Liver (tissue), 9 donors: Measurements from ENCODE around the gene CD36. TPM values are rescaled to one million over a fixed set of nuclear protein-coding genes. Genes with fewer than 3 reads are reported as not detected.

Experiments
- DNase-seq: peaks from one replicate; pipeline ENCODE4 v3.0.0-alpha.2; 2017; ENCODE audit warnings: low spot score
- H3K27ac ChIP-seq, 2 donors: one replicate each; pipeline ENCODE4 v1.7.0; 2013; ENCODE audit warnings: inconsistent platforms in 2 of 2, low read length in 2 of 2, control low read depth in 1 of 2, low read depth in 1 of 2, mild to moderate bottlenecking in 1 of 2
- H3K27me3 ChIP-seq, 4 donors: one replicate each; pipeline versions ENCODE4 v1.6.1 to v1.7.0; 2013; ENCODE audit warnings: low read length in 3 of 4, inconsistent platforms in 1 of 4, mild to moderate bottlenecking in 1 of 4, moderate library complexity in 1 of 4; ENCODE audit not compliant: control insufficient read depth in 4 of 4, insufficient read depth in 4 of 4
- H3K36me3 ChIP-seq, 4 donors: one replicate each; pipeline versions ENCODE4 v1.6.1 to v1.7.0; 2013; ENCODE audit warnings: low read length in 3 of 4, mild to moderate bottlenecking in 3 of 4, low read depth in 1 of 4, moderate library complexity in 1 of 4; ENCODE audit not compliant: control insufficient read depth in 4 of 4, insufficient read depth in 3 of 4
- H3K4me1 ChIP-seq, 4 donors: one replicate each; pipeline versions ENCODE4 v1.6.1 to v1.7.0; 2013; ENCODE audit warnings: low read length in 3 of 4, mild to moderate bottlenecking in 3 of 4, moderate library complexity in 1 of 4; ENCODE audit not compliant: control insufficient read depth in 4 of 4, insufficient read depth in 4 of 4
- H3K4me3 ChIP-seq, 3 donors: one replicate each; pipeline versions ENCODE4 v1.6.1 to v1.7.0; 2013; ENCODE audit warnings: low read length in 3 of 3, control low read depth in 1 of 3, low read depth in 1 of 3, mild to moderate bottlenecking in 1 of 3
- H3K9ac ChIP-seq, 2 donors: one replicate each; pipeline ENCODE4 v1.7.0; 2013; ENCODE audit warnings: low read length in 2 of 2, mild to moderate bottlenecking in 2 of 2, moderate library complexity in 2 of 2, control low read depth in 1 of 2, low read depth in 1 of 2
- H3K9me3 ChIP-seq, 4 donors: one replicate each; pipeline versions ENCODE4 v1.6.1 to v1.7.0; 2013; ENCODE audit warnings: low read length in 3 of 4; ENCODE audit not compliant: control insufficient read depth in 4 of 4
- ATF3 ChIP-seq: IDR thresholded peaks from 2 replicates; pipeline ENCODE4 v1.6.1; 2016; ENCODE audit warnings: antibody characterized with exemption
- CTCF ChIP-seq: fragments of 150-350 bp; IDR thresholded peaks from 2 replicates; pipeline ENCODE4 v1.5.1; 2017; ENCODE audit warnings: improper control_type of control experiment, low read depth, low read length; ENCODE audit not compliant: missing input control
- EGR1 ChIP-seq, 2 donors: IDR thresholded peaks; 2 replicates each; pipeline ENCODE4 v1.6.1; 2016 to 2018; ENCODE audit warnings: antibody characterized with exemption in 2 of 2, low read depth in 2 of 2
- GABPA ChIP-seq, 2 donors: IDR thresholded peaks in 1 of 2; conservative IDR thresholded peaks in 1 of 2; 2 replicates each; pipeline ENCODE4 v1.6.1; 2016; ENCODE audit warnings: antibody characterized with exemption in 2 of 2, mild to moderate bottlenecking in 1 of 2, moderate library complexity in 1 of 2
- HNF4G ChIP-seq: IDR thresholded peaks from 2 replicates; pipeline ENCODE4 v1.6.1; 2016; ENCODE audit warnings: antibody characterized with exemption
- JUND ChIP-seq, 2 donors: IDR thresholded peaks; 2 replicates each; pipeline ENCODE4 v1.6.1; 2016; ENCODE audit warnings: antibody characterized with exemption in 2 of 2
- NR2F2 ChIP-seq: IDR thresholded peaks from 2 replicates; pipeline ENCODE4 v1.6.1; 2016; ENCODE audit warnings: antibody characterized with exemption
- RAD21 ChIP-seq, 2 donors: IDR thresholded peaks; 2 replicates each; pipeline ENCODE4 v1.6.1; 2016; ENCODE audit warnings: antibody characterized with exemption in 2 of 2, mild to moderate bottlenecking in 2 of 2
- SP1 ChIP-seq: IDR thresholded peaks from 2 replicates; pipeline ENCODE4 v1.6.1; 2018; ENCODE audit warnings: antibody characterized with exemption, mild to moderate bottlenecking
- TAF1 ChIP-seq: conservative IDR thresholded peaks from 2 replicates; pipeline ENCODE4 v1.6.1; 2016; ENCODE audit warnings: antibody characterized with exemption, mild to moderate bottlenecking
- YY1 ChIP-seq: IDR thresholded peaks from 2 replicates; pipeline ENCODE4 v1.6.1; 2016; ENCODE audit warnings: antibody characterized with exemption, mild to moderate bottlenecking
- ZBTB33 ChIP-seq: IDR thresholded peaks from 2 replicates; pipeline ENCODE4 v1.6.1; 2016; ENCODE audit warnings: antibody characterized with exemption
- WGBS: extraction: QIAGEN DNeasy Blood & Tissue Kit; methylation state at CpG from one replicate; pipeline ENCODE4 v1.1.7; 2013; 5-methylcytosine and 5-hydroxymethylcytosine counted together
- polyA plus RNA-seq, 2 donors: library from polyadenylated mRNA; stranded (reverse) in 1 of 2; unstranded in 1 of 2; fragments of 200-250 nt in 1 of 2; fragments of >200 nt in 1 of 2; fragmentation: Nextera tagmentation in 1 of 2; extraction: Ambion mirVana in 1 of 2; gene quantifications; one replicate each; pipeline versions ENCODE4 v1.2.1 to v1.2.3, GENCODE V29; 2013 to 2015
- total RNA-seq, 2 donors: library from RNA; depleted of rRNA; stranded (reverse); fragments of >200 nt; gene quantifications; one replicate each; pipeline ENCODE4 v1.2.3, GENCODE V29; 2014
- donor health status: healthy.
- donor health status: healthy.
- donor health status: healthy.
- donor health status: healthy.
- donor health status: healthy.

CD36 gene
- total and polyA plus RNA-seq, 4 donors: 21.6 to 597 (median 54.5) TPM

GRCh38 chr7:80656029-80656428 is 17.6 kb downstream of the CD36 start:
- Histone ChIP-seq H3K9ac (no peak overlapping the region), H3K9me3 (no peaks in the 10 kb centered on the region), H3K27me3 (no peaks in the 10 kb centered on the region), H3K36me3 (no peaks in the 10 kb centered on the region), H3K4me1 (peaks cover 0 to 14% (median 2%) of the 10 kb centered on the region in 4 donors), H3K27ac (no peak overlapping the region), H3K4me3 (no peak overlapping the region)
- DNase-seq: no peak
- no peak for TF ChIP-seq SP1
- TF ChIP-seq NR2F2: no peak
- TF ChIP-seq TAF1: no peak
- no peak for TF ChIP-seq YY1
- no peak for TF ChIP-seq ZBTB33
- TF ChIP-seq GABPA (IDR thresholded peaks at IDR 0.05 in 1 of 2, conservative IDR thresholded peaks at IDR 0.05 in 1 of 2): no peak
- TF ChIP-seq ATF3: no peak
- TF ChIP-seq EGR1 (IDR thresholded peaks at IDR 0.05; ENCODE audit: low read depth in 2 of 2): no peak
- no peak for TF ChIP-seq HNF4G
- TF ChIP-seq CTCF: no peak
- no peak for TF ChIP-seq JUND (IDR thresholded peaks at IDR 0.05)
- WGBS: 37% methylated on average over 4 of the region's 4 CpGs

- peaks cover 0 to 14% (median 2%) of the 10 kb centered on the region in 4 donors for H3K4me1 ChIP-seq
- H3K9me3 ChIP-seq: no peaks in the 10 kb centered on the region
- H3K4me3 ChIP-seq: no peak overlapping the region
- H3K36me3 ChIP-seq: no peaks in the 10 kb centered on the region
- TF ChIP-seq SP1: no peak
- peak; percentile 70 for TF ChIP-seq CTCF
- TF ChIP-seq RAD21 (IDR thresholded peaks at IDR 0.05): peak; percentile 89 to 92
- no peaks in the 10 kb centered on the region for H3K27me3 ChIP-seq
- no peak overlapping the region for H3K9ac ChIP-seq
- H3K27ac ChIP-seq: no peak overlapping the region
- DNase-seq: no peak
- 4% methylated on average over 3 of the region's 3 CpGs for WGBS
Observed at GRCh38 chr7:80659120-80660055, 20.9 kb downstream of the CD36 start.
